CD4-positive, alpha-beta T cell treated with Interleukin-1 beta for 1 hour (primary cell): ENCODE measurements around the gene XKR8.

Source experiments
- DNase-seq, 2 donors: peaks; one replicate each; pipeline ENCODE4 v3.0.0-alpha.2; 2020 to 2022

The XKR8 gene

GRCh38 chr1:27956761-27957160 lies 3.0 kb upstream of the XKR8 start:
- DNase-seq, result no peak

- DNase-seq, result no peak
Measured at GRCh38 chr1:27957655-27958054, 2.1 kb upstream of the XKR8 start.

GRCh38 chr1:27958513-27958912 lies 1.3 kb upstream of the XKR8 start:
- no peak for DNase-seq

GRCh38 chr1:27960762-27961645 lies 1.2 kb downstream of the XKR8 start:
- no peak for DNase-seq

GRCh38 chr1:27961646-27962221 lies 2.0 kb downstream of the XKR8 start:
- no peak for DNase-seq

- DNase-seq, result no peak
Measured at GRCh38 chr1:27963393-27963792, 3.6 kb downstream of the XKR8 start.

GRCh38 chr1:27966402-27967105 lies 6.8 kb downstream of the XKR8 start:
- DNase-seq, result no peak

- no peak for DNase-seq
Measured at GRCh38 chr1:27967106-27967883, 7.5 kb downstream of the XKR8 start.

GRCh38 chr1:27967884-27968466 lies 8.2 kb downstream of the XKR8 start:
- DNase-seq, result no peak

- DNase-seq, result no peak
Measured at GRCh38 chr1:27968692-27969091, 8.9 kb downstream of the XKR8 start.

- no peak for DNase-seq
Measured at GRCh38 chr1:27970401-27970800, 10.6 kb downstream of the XKR8 start.

- DNase-seq, result no peak
Measured at GRCh38 chr1:27971674-27972073, 11.9 kb downstream of the XKR8 start.

GRCh38 chr1:27972141-27972540 lies 12.4 kb downstream of the XKR8 start:
- DNase-seq, result no peak

GRCh38 chr1:27973771-27974416 lies 14.1 kb downstream of the XKR8 start:
- no peak for DNase-seq

GRCh38 chr1:27974417-27974781 lies 14.6 kb downstream of the XKR8 start:
- no peak for DNase-seq

GRCh38 chr1:27979151-27979858 lies 19.5 kb downstream of the XKR8 start:
- peak in 1 of 2 donors; percentile 61 for DNase-seq

GRCh38 chr1:27979859-27980201 lies 20.1 kb downstream of the XKR8 start:
- DNase-seq, result no peak

GRCh38 chr1:27980216-27980845 lies 20.6 kb downstream of the XKR8 start:
- no peak for DNase-seq

GRCh38 chr1:27981145-27981544 lies 21.4 kb downstream of the XKR8 start:
- no peak for DNase-seq

GRCh38 chr1:27990920-27991537 lies 31.3 kb downstream of the XKR8 start:
- DNase-seq, result peak in 1 of 2 donors; percentile 10

GRCh38 chr1:27992276-27992675 lies 32.5 kb downstream of the XKR8 start:
- DNase-seq, result peak; percentile 53 to 59
